Astrocyte (in vitro differentiated cells and primary cell): ENCODE measurements around the gene USP50. TPM values are rescaled to one million over a fixed set of nuclear protein-coding genes. Genes with fewer than 3 reads are reported as not detected.
A peak's percentile ranks its signal among the peaks of the same experiment; 100 is the strongest.

Experiments used
- DNase-seq: peaks from one replicate; pipeline ENCODE4 v3.0.0-alpha.2; 2010; ENCODE audit warnings: low read depth
- FAIRE-seq: peaks from 2 replicates; lab custom pipeline; 2011; peaks lifted over from hg19 to GRCh38; lab: Jason Lieb, UNC
- H2AFZ ChIP-seq: 2 replicates; pipeline ENCODE4 v1.6.0; 2012; ENCODE audit warnings: low read depth, low read length, inconsistent platforms
- H3K27ac ChIP-seq: 2 replicates; pipeline ENCODE4 v1.5.1; 2011; ENCODE audit warnings: low read depth, low read length, inconsistent platforms
- H3K27me3 ChIP-seq: 2 replicates; pipeline ENCODE4 v1.6.0; 2011; ENCODE audit warnings: low read length, inconsistent platforms; ENCODE audit not compliant: insufficient read depth
- H3K36me3 ChIP-seq: 2 replicates; pipeline ENCODE4 v1.5.1; 2011; ENCODE audit warnings: low read length, inconsistent platforms; ENCODE audit not compliant: insufficient read depth
- H3K4me1 ChIP-seq: 2 replicates; pipeline ENCODE4 v1.5.1; 2011; ENCODE audit warnings: low read length, inconsistent platforms; ENCODE audit not compliant: insufficient read depth
- H3K4me2 ChIP-seq: 2 replicates; pipeline ENCODE4 v1.6.0; 2012; ENCODE audit warnings: low read length, inconsistent platforms
- H3K4me3 ChIP-seq: 2 replicates; pipeline ENCODE4 v1.5.1; 2011; ENCODE audit warnings: low read depth, mild to moderate bottlenecking, low read length, inconsistent platforms; ENCODE audit not compliant: insufficient read depth
- H3K79me2 ChIP-seq: 2 replicates; pipeline ENCODE4 v1.6.0; 2012; ENCODE audit warnings: mild to moderate bottlenecking, low read length, inconsistent platforms; ENCODE audit not compliant: insufficient read depth
- H3K9ac ChIP-seq: 2 replicates; pipeline ENCODE4 v1.6.0; 2012; ENCODE audit warnings: mild to moderate bottlenecking, low read length, inconsistent platforms
- H3K9me3 ChIP-seq: 2 replicates; pipeline ENCODE4 v1.5.1; 2012; ENCODE audit warnings: low read depth, mild to moderate bottlenecking, low read length, inconsistent platforms; ENCODE audit not compliant: insufficient read depth
- H4K20me1 ChIP-seq: 2 replicates; pipeline ENCODE4 v1.6.0; 2012; ENCODE audit warnings: low read length, inconsistent platforms; ENCODE audit not compliant: insufficient read depth
- H3K27ac Mint-ChIP-seq: one replicate; pipeline ENCODE4 v1.8.0; 2021; ENCODE audit warnings: mild to moderate bottlenecking, mixed read lengths; ENCODE audit not compliant: unreplicated experiment
- H3K27me3 Mint-ChIP-seq: one replicate; pipeline ENCODE4 v1.8.0; 2021; ENCODE audit warnings: low read depth, mixed read lengths; ENCODE audit not compliant: unreplicated experiment
- H3K36me3 Mint-ChIP-seq: one replicate; pipeline ENCODE4 v1.8.0; 2021; ENCODE audit warnings: low read depth, mixed read lengths; ENCODE audit not compliant: unreplicated experiment
- H3K4me1 Mint-ChIP-seq: one replicate; pipeline ENCODE4 v1.8.0; 2021; ENCODE audit warnings: low read depth, mixed read lengths; ENCODE audit not compliant: unreplicated experiment
- H3K4me3 Mint-ChIP-seq: one replicate; pipeline ENCODE4 v1.8.0; 2021; ENCODE audit warnings: mild to moderate bottlenecking, moderate library complexity, mixed read lengths; ENCODE audit not compliant: unreplicated experiment
- H3K9me3 Mint-ChIP-seq: one replicate; pipeline ENCODE4 v1.8.0; 2021; ENCODE audit warnings: mild to moderate bottlenecking, mixed read lengths; ENCODE audit not compliant: unreplicated experiment
- EZH2 ChIP-seq: IDR thresholded peaks from 2 replicates; pipeline ENCODE4 v1.6.1; 2012; ENCODE audit warnings: mild to moderate bottlenecking, low read length, inconsistent platforms; ENCODE audit not compliant: insufficient read depth
- total RNA-seq: library from RNA; stranded (reverse); gene quantifications from 2 replicates; pipeline ENCODE4 v1.2.1, GENCODE V29; 2021
- TF ChIP-seq, protein P1 (sequence below): IDR thresholded peaks from 2 replicates; pipeline ENCODE4 v1.5.1; 2011; ENCODE audit warnings: low read depth, mild to moderate bottlenecking, inconsistent platforms, low read length, moderate library complexity; ENCODE audit not compliant: insufficient read depth

Gene USP50
- total RNA-seq, 1 donor from 2014 or later = 0.34 TPM

GRCh38 chr15:50544368-50544767 lies 2.1 kb downstream of the USP50 start:
- H3K4me2 ChIP-seq = no peak overlapping the region
- no peaks in the 10 kb centered on the region for H3K9me3 ChIP-seq
- Mint-ChIP-seq H3K4me1 (peaks cover 3% of the 10 kb centered on the region), H3K9me3 (no peaks in the 10 kb centered on the region), H3K27ac (no peak overlapping the region), H3K36me3 (no peaks in the 10 kb centered on the region), H3K4me3 (no peak overlapping the region), H3K27me3 (peaks cover 2% of the 10 kb centered on the region)
- H3K9ac ChIP-seq = no peak overlapping the region
- no peak for DNase-seq
- H2AFZ ChIP-seq = no peak overlapping the region
- TF ChIP-seq, protein P1, sequence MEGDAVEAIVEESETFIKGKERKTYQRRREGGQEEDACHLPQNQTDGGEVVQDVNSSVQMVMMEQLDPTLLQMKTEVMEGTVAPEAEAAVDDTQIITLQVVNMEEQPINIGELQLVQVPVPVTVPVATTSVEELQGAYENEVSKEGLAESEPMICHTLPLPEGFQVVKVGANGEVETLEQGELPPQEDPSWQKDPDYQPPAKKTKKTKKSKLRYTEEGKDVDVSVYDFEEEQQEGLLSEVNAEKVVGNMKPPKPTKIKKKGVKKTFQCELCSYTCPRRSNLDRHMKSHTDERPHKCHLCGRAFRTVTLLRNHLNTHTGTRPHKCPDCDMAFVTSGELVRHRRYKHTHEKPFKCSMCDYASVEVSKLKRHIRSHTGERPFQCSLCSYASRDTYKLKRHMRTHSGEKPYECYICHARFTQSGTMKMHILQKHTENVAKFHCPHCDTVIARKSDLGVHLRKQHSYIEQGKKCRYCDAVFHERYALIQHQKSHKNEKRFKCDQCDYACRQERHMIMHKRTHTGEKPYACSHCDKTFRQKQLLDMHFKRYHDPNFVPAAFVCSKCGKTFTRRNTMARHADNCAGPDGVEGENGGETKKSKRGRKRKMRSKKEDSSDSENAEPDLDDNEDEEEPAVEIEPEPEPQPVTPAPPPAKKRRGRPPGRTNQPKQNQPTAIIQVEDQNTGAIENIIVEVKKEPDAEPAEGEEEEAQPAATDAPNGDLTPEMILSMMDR = no peak
- TF ChIP-seq EZH2 = no peak
- no peaks in the 10 kb centered on the region for H3K36me3 ChIP-seq
- no peak overlapping the region for H3K27ac ChIP-seq
- no peak overlapping the region for H3K4me3 ChIP-seq
- no peaks in the 10 kb centered on the region for H4K20me1 ChIP-seq
- H3K4me1 ChIP-seq = no peaks in the 10 kb centered on the region
- H3K79me2 ChIP-seq = no peaks in the 10 kb centered on the region
- H3K27me3 ChIP-seq = no peaks in the 10 kb centered on the region
- FAIRE-seq = no peak

- H3K79me2 ChIP-seq = no peaks in the 10 kb centered on the region
- no peaks in the 10 kb centered on the region for H3K9me3 ChIP-seq
- peak; percentile 14 for DNase-seq
- H4K20me1 ChIP-seq = no peaks in the 10 kb centered on the region
- H3K9ac ChIP-seq = no peak overlapping the region
- no peaks in the 10 kb centered on the region for H3K36me3 Mint-ChIP-seq
- H3K36me3 ChIP-seq = no peaks in the 10 kb centered on the region
- H3K4me2 ChIP-seq = no peak overlapping the region
- H2AFZ ChIP-seq = no peak overlapping the region
- no peaks in the 10 kb centered on the region for H3K9me3 Mint-ChIP-seq
- no peak overlapping the region for H3K27ac Mint-ChIP-seq
- peaks cover 3% of the 10 kb centered on the region for H3K4me1 Mint-ChIP-seq
- TF ChIP-seq EZH2 = no peak
- TF ChIP-seq, protein P1 = no peak
- peaks cover 2% of the 10 kb centered on the region for H3K27me3 Mint-ChIP-seq
- H3K4me3 ChIP-seq = no peak overlapping the region
- no peak for FAIRE-seq
- H3K4me1 ChIP-seq = no peaks in the 10 kb centered on the region
- no peak overlapping the region for H3K4me3 Mint-ChIP-seq
- H3K27ac ChIP-seq = no peak overlapping the region
- no peaks in the 10 kb centered on the region for H3K27me3 ChIP-seq
Observed at GRCh38 chr15:50543556-50543955, 2.9 kb downstream of the USP50 start.

GRCh38 chr15:50542887-50543210 lies 3.6 kb downstream of the USP50 start:
- H4K20me1 ChIP-seq = no peaks in the 10 kb centered on the region
- H3K27me3 ChIP-seq = no peaks in the 10 kb centered on the region
- H3K9ac ChIP-seq = no peak overlapping the region
- no peak overlapping the region for H3K4me2 ChIP-seq
- no peak overlapping the region for H3K27ac Mint-ChIP-seq
- H3K4me3 ChIP-seq = no peak overlapping the region
- FAIRE-seq = no peak
- no peaks in the 10 kb centered on the region for H3K36me3 Mint-ChIP-seq
- no peak overlapping the region for H3K27ac ChIP-seq
- H2AFZ ChIP-seq = no peak overlapping the region
- DNase-seq = peak; percentile 16
- H3K4me3 Mint-ChIP-seq = no peak overlapping the region
- H3K79me2 ChIP-seq = no peaks in the 10 kb centered on the region
- peaks cover 3% of the 10 kb centered on the region for H3K4me1 Mint-ChIP-seq
- H3K36me3 ChIP-seq = no peaks in the 10 kb centered on the region
- H3K9me3 Mint-ChIP-seq = no peaks in the 10 kb centered on the region
- TF ChIP-seq EZH2 = no peak
- TF ChIP-seq, protein P1 = no peak
- no peaks in the 10 kb centered on the region for H3K4me1 ChIP-seq
- H3K27me3 Mint-ChIP-seq = peaks cover 2% of the 10 kb centered on the region
- H3K9me3 ChIP-seq = no peaks in the 10 kb centered on the region
